Ecto neural progenitor cell (in vitro differentiated cells): ENCODE results near the gene PRICKLE1.

Experiments used
- DNase-seq: peaks from one replicate; pipeline ENCODE4 v3.0.0-alpha.2; 2018; ENCODE audit warnings: low spot score

PRICKLE1 gene

GRCh38 chr12:42448841-42449240 is 140.7 kb downstream of the PRICKLE1 start:
- DNase-seq = no peak

GRCh38 chr12:42447371-42447786 is 142.2 kb downstream of the PRICKLE1 start:
- DNase-seq = no peak

- no peak for DNase-seq
These were observed 142.8 kb downstream of the PRICKLE1 start for GRCh38 chr12:42446761-42447160.

- no peak for DNase-seq
These were observed 143.7 kb downstream of the PRICKLE1 start for GRCh38 chr12:42445891-42446290.

- no peak for DNase-seq
These were observed 145.2 kb downstream of the PRICKLE1 start for GRCh38 chr12:42444192-42444943.

GRCh38 chr12:42442888-42443287 is 146.7 kb downstream of the PRICKLE1 start:
- DNase-seq = no peak

- no peak for DNase-seq
These were observed 147.2 kb downstream of the PRICKLE1 start for GRCh38 chr12:42442311-42442759.

GRCh38 chr12:42440608-42441007 is 148.9 kb downstream of the PRICKLE1 start:
- DNase-seq = no peak

GRCh38 chr12:42432517-42433140 is 156.9 kb downstream of the PRICKLE1 start:
- no peak for DNase-seq

GRCh38 chr12:42428850-42429249 is 160.7 kb downstream of the PRICKLE1 start:
- DNase-seq = no peak

- no peak for DNase-seq
These were observed 162.8 kb downstream of the PRICKLE1 start for GRCh38 chr12:42426746-42427145.

GRCh38 chr12:42422785-42423184 is 166.8 kb downstream of the PRICKLE1 start:
- no peak for DNase-seq

- DNase-seq = no peak
These were observed 167.4 kb downstream of the PRICKLE1 start for GRCh38 chr12:42421844-42422779.

GRCh38 chr12:42420395-42420794 is 169.2 kb downstream of the PRICKLE1 start:
- DNase-seq = no peak

GRCh38 chr12:42410340-42410739 is 179.2 kb downstream of the PRICKLE1 start:
- no peak for DNase-seq

GRCh38 chr12:42409471-42409870 is 180.1 kb downstream of the PRICKLE1 start:
- DNase-seq = no peak

GRCh38 chr12:42407306-42407705 is 182.2 kb downstream of the PRICKLE1 start:
- DNase-seq = no peak
